HL-60 (cell line): ENCODE measurements around the gene PRDM16.

ENCODE experiments used
- GABPA ChIP-seq: IDR thresholded peaks from 2 replicates; pipeline ENCODE4 v1.6.1; 2012; ENCODE audit warnings: low read depth
- POLR2AphosphoS5 ChIP-seq: IDR thresholded peaks from 2 replicates; pipeline ENCODE4 v1.6.1; 2012; ENCODE audit warnings: low read depth
- TF ChIP-seq, protein P1 (sequence below): IDR thresholded peaks from one replicate; pipeline ENCODE4 v1.5.1; 2011; ENCODE audit warnings: low read length, control low read depth, inconsistent platforms; ENCODE audit not compliant: insufficient read depth
- TF ChIP-seq, protein P2 (sequence below): IDR thresholded peaks from 2 replicates; pipeline ENCODE4 v1.6.1; 2012; ENCODE audit warnings: low read depth; ENCODE audit not compliant: insufficient replicate concordance

DNA sequence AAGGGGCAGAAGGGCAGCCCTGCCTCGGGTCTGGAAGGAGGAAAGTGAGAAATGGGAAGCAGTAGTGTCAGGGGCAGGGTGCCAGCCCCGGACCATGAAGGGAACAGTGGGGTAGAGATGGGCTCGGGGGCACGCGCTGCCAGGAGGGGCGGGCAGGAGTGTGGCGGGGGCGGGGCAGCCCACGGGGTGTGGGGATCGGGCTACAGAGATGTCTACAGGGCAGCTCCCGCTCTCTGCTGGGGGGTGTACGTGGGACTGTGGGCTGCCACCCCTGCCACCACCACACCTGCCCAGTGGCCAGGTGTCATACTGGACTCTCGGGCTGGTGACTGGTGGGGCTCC is 392.9 kb downstream of the PRDM16 start:
- TF ChIP-seq, protein P1, sequence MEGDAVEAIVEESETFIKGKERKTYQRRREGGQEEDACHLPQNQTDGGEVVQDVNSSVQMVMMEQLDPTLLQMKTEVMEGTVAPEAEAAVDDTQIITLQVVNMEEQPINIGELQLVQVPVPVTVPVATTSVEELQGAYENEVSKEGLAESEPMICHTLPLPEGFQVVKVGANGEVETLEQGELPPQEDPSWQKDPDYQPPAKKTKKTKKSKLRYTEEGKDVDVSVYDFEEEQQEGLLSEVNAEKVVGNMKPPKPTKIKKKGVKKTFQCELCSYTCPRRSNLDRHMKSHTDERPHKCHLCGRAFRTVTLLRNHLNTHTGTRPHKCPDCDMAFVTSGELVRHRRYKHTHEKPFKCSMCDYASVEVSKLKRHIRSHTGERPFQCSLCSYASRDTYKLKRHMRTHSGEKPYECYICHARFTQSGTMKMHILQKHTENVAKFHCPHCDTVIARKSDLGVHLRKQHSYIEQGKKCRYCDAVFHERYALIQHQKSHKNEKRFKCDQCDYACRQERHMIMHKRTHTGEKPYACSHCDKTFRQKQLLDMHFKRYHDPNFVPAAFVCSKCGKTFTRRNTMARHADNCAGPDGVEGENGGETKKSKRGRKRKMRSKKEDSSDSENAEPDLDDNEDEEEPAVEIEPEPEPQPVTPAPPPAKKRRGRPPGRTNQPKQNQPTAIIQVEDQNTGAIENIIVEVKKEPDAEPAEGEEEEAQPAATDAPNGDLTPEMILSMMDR: no peak
- TF ChIP-seq POLR2AphosphoS5 (no peak), GABPA (no peak)
- TF ChIP-seq, protein P2, sequence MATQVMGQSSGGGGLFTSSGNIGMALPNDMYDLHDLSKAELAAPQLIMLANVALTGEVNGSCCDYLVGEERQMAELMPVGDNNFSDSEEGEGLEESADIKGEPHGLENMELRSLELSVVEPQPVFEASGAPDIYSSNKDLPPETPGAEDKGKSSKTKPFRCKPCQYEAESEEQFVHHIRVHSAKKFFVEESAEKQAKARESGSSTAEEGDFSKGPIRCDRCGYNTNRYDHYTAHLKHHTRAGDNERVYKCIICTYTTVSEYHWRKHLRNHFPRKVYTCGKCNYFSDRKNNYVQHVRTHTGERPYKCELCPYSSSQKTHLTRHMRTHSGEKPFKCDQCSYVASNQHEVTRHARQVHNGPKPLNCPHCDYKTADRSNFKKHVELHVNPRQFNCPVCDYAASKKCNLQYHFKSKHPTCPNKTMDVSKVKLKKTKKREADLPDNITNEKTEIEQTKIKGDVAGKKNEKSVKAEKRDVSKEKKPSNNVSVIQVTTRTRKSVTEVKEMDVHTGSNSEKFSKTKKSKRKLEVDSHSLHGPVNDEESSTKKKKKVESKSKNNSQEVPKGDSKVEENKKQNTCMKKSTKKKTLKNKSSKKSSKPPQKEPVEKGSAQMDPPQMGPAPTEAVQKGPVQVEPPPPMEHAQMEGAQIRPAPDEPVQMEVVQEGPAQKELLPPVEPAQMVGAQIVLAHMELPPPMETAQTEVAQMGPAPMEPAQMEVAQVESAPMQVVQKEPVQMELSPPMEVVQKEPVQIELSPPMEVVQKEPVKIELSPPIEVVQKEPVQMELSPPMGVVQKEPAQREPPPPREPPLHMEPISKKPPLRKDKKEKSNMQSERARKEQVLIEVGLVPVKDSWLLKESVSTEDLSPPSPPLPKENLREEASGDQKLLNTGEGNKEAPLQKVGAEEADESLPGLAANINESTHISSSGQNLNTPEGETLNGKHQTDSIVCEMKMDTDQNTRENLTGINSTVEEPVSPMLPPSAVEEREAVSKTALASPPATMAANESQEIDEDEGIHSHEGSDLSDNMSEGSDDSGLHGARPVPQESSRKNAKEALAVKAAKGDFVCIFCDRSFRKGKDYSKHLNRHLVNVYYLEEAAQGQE: no peak
